ENCODE results near the gene SP140.

DNA sequence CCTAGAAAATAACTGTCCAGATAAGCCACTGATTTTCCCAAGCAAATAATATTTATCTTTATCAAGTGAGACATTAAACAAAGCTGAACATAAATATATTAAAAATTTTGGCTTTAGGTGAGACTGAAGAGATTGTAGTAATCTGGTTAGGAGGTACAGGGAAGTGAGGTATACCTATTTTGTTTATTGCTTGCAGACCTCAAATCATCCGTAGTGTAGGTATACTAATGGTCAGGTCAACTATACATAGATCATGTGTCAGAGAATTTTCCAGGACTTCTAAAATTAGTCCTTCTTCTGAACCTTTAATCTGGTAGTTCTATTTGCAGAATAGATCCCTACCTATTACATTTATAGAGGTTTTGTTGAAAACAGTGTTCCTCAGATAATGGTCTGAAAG is 41.5 kb downstream of the SP140 start:
- TF ChIP-seq POLR2A (IDR thresholded peaks at IDR 0.05) = no peak
- TF ChIP-seq POLR2AphosphoS5 (IDR thresholded peaks at IDR 0.05) = no peak
